A549 treated with AZD2906 at 1 μM for 4 hours (cell line): ENCODE results near the gene TLR10. TPM values are rescaled to one million over a fixed set of nuclear protein-coding genes. Genes with fewer than 3 reads are reported as not detected.

Source experiments
- total RNA-seq: library from RNA; stranded (reverse); fragments of 200-300 nt; extraction: Qiagen RNA extraction; gene quantifications from 5 replicates; pipeline ENCODE4 v1.2.3, GENCODE V29; 2022

TLR10 gene, protein sequence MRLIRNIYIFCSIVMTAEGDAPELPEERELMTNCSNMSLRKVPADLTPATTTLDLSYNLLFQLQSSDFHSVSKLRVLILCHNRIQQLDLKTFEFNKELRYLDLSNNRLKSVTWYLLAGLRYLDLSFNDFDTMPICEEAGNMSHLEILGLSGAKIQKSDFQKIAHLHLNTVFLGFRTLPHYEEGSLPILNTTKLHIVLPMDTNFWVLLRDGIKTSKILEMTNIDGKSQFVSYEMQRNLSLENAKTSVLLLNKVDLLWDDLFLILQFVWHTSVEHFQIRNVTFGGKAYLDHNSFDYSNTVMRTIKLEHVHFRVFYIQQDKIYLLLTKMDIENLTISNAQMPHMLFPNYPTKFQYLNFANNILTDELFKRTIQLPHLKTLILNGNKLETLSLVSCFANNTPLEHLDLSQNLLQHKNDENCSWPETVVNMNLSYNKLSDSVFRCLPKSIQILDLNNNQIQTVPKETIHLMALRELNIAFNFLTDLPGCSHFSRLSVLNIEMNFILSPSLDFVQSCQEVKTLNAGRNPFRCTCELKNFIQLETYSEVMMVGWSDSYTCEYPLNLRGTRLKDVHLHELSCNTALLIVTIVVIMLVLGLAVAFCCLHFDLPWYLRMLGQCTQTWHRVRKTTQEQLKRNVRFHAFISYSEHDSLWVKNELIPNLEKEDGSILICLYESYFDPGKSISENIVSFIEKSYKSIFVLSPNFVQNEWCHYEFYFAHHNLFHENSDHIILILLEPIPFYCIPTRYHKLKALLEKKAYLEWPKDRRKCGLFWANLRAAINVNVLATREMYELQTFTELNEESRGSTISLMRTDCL
- total RNA-seq = 0.02 TPM in 1 of 5 replicates, not detected in the others

DNA sequence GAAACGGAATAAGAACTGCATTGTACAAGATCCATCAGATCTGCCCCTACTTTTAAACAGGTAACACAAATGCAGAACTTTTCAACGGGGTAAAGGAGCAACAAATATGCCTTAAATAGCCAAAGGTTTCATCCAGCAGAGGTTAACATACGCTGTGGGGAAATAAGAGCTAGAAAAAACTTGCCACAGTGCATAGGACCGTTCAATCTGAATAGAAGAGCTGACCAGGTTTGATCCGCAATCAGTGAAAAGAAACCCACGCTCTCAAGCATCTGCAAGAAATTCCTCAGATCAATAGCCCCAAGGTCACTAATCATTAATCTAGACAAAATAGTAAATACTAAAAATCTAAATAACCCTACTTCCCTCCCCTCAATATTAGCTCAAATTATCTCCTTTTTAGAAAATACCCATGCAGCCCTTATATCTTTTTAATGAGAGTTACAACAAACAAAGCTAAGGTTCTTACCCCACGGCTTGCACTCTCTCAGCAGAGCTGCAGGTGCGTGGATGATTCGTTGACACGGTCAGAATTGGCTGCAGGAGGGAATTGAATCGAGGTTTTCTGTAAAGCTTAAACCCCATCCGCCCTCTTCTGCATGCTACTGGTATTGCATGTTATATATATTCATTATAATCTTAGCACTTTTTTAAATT lies at the start of gene TLR10:
TSS of gene TLR10 (minus strand) at position 539 of the 657 bp plus-strand sequence. CDS start 7,400 bp downstream, outside the sequence.

DNA sequence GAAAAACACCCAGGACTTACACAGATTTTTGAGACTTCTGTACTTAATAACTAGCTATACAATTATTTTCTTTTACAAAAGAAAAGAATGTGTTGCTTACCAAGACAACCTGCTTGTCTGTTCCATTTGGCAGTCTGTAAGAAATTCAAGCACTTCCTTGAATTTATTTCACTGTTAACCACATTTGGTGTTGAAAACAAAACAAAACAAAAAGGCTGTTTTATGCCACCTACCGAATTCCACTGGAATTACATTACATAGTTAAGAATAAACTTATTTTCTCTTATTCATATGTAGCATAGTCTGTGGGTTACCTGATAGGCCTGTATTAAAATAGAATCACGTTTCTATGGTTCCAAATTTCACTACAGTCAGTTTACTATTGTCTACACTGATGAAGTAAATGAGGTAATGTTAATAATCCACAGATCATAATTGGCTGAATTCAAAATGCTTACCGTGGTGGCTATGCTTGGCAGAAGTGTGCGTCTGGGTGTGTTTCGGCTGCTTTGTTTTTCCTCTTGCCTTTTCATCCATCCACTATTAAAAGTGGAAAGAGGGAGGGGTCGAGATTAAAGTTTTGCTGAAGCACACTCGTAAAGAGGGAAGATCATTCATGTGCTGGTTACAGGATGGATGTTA lies 22.0 kb upstream of the TLR10 start, which contains the start of gene TLR1:
TSS of gene TLR1 (minus strand) at position 138 of the 642 bp plus-strand sequence. CDS start 5,960 bp downstream, outside the sequence.

Other genes with a start within 250 kb of the TLR10 start
- gene KLF3, start 118.8 kb downstream of the TLR10 start, total RNA-seq = 11.7 to 14.6 TPM (median 13.2 TPM) in 5 replicates
- 0.11 to 0.33 TPM (median 0.18 TPM) in 5 replicates for gene TLR1, start 21.8 kb upstream of the TLR10 start, total RNA-seq
- gene TLR6, start 73.8 kb upstream of the TLR10 start, total RNA-seq = 1.7 to 2.4 TPM (median 2.2 TPM) in 5 replicates
- gene FAM114A1, start 84.8 kb upstream of the TLR10 start, total RNA-seq = 21.6 to 49.1 TPM (median 30.0 TPM) in 5 replicates
- gene TMEM156, start 249.4 kb upstream of the TLR10 start, total RNA-seq = 16.6 to 22.5 TPM (median 20.0 TPM) in 5 replicates